CD4-positive, alpha-beta T cell treated with Interleukin-15 for 4 hours (primary cell): ENCODE results near the gene KCTD16.

Source experiments
- DNase-seq: peaks from one replicate; pipeline ENCODE4 v3.0.0-alpha.2; 2020; ENCODE audit warnings: low spot score

Gene KCTD16

DNA sequence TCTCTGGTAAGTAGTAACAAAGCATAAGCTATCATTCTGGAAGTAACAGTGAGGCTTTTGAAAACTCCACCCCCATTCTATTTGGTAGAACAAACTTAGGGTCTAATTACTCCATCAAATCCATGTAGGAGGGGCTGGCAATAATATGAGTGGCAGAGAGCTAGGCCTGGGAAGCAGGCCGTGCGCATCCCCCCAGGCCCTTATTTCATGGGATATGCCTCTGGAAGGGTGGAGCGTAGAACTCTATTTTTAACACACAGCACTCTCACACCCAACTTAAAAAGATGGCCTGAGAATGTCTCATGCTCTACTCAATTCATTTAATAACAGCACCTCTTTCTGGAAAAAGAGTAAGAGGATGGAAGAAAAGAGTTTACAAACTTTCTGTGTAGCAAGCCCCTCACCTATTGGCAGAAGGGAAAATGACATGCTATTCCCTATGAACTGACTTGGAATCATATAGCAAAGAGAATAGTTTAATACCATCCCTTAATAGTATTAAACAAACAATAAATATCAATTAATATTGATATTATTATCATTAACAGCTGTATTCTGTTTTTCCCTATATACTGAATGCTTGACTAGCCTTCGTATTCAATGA lies 233.2 kb downstream of the KCTD16 start:
- no peak for DNase-seq

DNA sequence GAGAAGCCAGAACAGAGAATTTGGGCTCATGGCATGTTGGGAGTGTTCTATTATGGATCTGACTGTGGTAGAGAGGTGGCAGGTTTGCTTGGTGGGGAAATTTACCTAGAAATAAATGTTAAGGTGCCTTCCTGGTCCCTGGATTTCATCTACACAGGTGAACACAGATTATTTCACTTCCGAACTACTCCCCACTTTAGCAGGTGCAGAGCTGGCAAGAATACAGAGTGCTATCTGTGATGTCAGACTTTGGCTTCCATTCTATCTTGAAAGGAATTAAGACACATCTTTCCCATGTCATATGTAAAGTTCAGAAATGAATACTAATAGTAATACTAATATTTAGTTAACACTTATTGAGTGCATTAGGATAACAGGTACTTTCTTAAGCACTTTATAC lies 234.0 kb downstream of the KCTD16 start:
- DNase-seq: no peak

- DNase-seq: no peak
Observed at GRCh38 chr5:144405991-144406390, 235.3 kb downstream of the KCTD16 start.

DNA sequence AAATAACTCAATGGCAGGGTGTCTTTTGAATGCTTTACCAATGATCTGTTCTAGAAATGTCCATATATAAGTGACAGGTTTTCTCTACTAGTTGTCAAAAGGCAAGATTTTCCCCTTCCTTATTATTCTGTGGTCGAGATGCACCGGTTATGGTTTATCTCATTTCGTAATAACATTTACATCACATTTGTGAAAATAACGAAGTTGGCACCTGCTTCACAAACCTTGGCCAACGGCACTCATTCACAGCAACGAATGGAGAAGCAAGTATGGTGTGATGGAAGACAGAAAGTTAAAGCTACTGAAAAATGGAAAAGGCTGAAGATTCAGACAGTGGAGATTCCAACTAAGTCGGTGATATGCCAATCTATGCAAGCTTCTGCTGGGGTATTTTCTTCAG lies 235.8 kb downstream of the KCTD16 start:
- no peak for DNase-seq

DNA sequence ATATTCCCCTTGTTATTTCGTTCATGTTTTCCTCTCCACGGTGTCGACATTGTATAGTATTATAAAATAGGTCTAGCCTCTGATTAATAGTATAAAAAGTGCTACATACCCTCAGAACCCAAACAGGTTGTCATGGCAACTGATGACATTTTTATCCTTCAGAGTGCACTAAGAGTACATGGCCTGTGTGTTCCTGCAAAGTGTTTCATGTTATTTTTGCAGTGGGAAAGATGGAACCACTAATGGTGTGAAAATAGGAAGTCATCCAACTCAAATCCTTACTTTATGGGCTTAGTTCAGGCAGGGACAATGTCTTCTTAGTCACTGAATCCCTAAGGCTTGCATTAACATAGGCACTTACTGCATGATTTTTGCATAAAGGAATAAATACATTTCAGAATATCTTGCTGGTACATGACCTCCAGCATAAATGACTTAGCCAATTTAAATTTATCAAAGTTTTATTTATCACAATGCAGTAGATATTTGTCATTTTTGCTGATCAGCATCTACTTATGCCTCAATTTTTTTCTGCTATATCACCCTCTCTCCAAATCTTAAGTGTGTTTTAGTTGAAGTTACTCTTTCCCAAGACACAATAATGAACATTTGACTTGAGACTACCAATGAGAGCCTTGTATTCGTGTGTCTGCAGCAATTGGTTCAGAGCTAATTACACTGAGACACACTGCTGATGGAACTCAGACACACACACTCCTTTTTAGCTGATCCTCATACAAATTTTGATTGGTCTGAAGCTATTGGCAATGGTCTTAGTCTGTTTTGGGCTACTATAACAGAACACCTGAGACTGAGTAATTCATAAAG lies 243.7 kb downstream of the KCTD16 start:
- no peak for DNase-seq

GRCh38 chr5:144416196-144416595 lies 245.5 kb downstream of the KCTD16 start:
- no peak for DNase-seq

DNA sequence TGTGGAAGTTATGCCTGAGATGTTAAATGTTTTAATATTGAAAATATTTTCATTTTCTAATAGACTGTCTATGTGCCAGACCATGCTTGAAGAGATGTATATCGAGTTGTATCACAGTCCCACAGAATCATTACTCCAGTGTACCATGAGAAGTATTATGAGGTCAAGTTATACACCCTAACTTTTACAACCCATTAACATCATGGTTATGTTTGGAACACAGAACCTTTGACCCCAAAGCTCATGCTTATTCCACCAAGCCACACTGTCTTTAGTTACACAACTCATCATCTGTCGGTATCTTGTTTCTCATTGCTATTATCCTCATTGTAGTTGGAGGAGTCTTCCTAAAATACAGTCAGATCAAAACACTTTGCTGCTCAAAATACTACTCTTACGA lies 248.0 kb downstream of the KCTD16 start:
- no peak for DNase-seq

- DNase-seq: no peak
Observed at GRCh38 chr5:144421411-144421810, 250.7 kb downstream of the KCTD16 start.

DNA sequence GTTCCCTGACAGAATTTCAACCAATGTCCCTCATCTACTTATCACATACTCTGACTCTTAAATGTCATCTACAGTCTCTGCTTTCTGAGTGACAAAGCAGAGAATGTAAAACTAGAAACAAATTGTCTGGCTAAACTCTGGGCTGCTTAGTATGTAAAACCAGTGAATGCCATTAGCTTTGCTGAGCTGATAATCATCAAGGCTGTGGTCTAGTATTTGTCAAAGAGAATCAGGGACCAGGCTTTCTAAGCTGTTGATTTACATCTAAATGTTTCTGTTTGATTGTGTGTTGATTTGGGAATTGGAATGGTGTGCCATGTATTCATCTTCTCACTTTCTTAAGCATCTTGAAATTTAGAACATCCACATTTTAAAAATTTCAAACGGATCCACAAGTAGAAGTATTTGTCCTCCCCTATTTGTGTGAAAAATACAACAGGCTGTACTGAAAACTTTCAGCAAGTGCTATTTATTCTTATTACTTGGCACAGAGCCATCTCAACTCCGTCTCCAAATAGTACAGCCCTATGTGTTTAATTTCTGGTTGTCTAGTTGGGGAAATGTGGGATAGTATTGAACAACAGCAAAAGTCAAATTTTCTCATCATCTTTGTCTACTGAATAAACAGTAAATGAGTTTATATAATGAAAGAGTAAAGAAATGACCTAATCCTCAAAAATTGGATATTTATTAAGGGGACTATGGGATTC lies 251.5 kb downstream of the KCTD16 start:
- no peak for DNase-seq

DNA sequence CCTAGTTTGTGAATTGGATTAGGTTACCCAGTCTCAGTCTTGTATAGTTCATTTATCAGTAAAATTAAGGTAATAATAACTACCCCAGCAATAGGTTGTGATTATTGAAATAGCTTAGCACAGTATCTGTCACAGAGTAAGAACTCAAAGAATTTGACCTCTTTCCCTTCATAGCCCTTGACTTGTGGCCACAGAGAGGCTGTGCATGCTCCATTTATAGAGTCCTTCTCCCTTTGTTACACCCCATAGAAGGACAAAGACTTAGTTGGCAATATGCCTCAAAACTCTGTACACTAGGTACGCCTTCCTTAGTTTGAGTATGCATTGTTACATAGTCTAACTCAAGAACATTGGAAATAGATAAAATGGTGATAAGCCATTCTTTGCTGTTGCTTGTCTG lies 257.2 kb downstream of the KCTD16 start:
- DNase-seq: no peak

DNA sequence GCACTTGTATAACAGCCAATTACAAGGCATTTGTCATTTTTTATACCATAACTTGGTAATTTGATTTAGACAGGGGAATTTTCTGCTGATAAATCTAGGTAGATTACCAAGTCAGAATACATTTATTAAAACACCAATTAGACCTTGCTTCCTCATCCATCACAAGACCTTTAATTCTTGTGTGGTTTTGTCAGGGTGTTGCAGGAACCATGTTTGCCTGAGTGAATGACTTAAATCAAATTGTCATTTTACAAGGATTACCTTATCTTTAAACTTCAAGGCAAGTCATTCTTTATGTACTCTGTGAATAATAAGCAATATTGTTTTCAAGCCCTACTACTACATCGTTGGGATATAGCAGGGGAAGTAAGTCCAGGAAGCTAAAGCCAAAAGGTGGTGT lies 257.7 kb downstream of the KCTD16 start:
- DNase-seq: no peak

GRCh38 chr5:144429405-144429804 lies 258.7 kb downstream of the KCTD16 start:
- no peak for DNase-seq

DNA sequence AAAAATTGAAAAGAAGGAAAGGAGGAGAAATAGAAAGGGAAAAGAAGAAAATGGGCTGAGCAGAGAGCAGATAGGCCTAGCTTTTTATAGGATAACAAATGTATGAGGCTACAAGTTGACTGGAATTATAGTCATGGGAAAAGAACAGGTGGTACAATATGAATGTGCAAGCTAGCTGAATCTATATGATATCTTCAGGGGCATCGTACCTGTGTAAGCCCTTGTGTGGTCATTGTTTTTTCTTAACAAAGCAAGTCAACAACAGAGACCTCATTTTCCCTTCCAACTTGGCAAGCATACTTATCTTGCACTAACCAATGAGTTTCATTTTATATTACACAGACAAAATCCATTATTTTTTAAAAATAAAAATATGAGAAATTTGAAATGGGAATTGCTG lies 259.2 kb downstream of the KCTD16 start:
- DNase-seq: no peak

- no peak for DNase-seq
Observed at GRCh38 chr5:144433140-144433822, 262.6 kb downstream of the KCTD16 start.

DNA sequence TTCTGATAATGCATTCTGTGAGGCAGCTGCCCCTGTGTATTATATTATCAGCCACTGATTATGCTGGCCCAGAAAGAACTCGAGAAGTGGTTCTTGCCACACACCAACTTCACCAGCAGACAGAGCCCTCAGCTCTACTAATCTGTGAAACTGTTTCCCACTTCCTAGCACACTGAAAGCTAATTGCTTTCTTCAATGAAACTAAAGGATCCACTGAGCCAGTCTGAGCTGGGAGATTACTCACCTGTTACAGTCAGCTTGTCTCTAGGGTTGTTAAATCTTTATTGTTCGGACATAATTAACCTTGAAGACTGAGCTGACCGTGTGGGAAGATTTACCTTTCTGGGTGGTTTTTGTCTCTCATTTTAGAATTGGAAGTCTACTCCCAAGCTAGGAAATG lies 263.2 kb downstream of the KCTD16 start:
- DNase-seq: no peak

- no peak for DNase-seq
Observed at GRCh38 chr5:144436007-144436406, 265.3 kb downstream of the KCTD16 start.

GRCh38 chr5:144438237-144438636 lies 267.6 kb downstream of the KCTD16 start:
- no peak for DNase-seq

- no peak for DNase-seq
Observed at GRCh38 chr5:144448457-144448856, 277.8 kb downstream of the KCTD16 start.

DNA sequence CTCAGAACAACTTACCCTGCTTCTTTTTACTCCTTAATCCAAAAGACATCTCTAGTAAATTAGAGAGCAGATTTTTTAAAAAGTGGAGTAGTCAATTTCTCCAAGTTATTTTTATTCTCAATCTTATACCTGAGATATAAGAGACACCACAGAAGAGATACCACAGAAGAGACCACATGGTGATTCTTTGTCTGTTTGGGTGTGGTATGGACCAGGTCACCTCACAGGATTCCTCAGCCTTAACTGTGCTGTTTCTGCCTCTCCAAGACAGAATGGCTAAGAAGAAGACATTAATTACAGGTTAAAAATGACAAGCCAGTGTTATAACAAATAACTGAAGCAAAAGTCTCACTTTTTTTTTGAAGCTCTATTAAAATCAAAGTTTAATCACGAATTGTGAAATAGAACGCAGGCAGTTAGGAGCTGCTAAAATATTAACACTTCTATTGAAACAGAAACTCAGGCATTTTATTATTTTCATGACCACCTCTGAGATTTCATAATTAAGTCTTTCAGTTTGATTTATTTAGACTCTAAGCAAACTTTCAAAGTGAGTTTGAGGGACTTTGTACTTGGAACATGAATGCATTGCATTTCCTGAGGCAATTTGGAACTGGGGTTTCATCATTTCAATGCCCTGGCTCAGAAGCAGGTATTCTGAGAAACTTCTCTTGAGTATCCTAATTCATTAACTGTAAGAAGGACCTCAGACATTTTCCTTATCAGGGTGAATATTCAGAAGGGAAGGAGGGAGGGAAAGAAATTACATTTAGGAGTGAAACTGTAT lies 280.7 kb downstream of the KCTD16 start:
- no peak for DNase-seq

- DNase-seq: no peak
Observed at GRCh38 chr5:144453753-144454152, 283.1 kb downstream of the KCTD16 start.

DNA sequence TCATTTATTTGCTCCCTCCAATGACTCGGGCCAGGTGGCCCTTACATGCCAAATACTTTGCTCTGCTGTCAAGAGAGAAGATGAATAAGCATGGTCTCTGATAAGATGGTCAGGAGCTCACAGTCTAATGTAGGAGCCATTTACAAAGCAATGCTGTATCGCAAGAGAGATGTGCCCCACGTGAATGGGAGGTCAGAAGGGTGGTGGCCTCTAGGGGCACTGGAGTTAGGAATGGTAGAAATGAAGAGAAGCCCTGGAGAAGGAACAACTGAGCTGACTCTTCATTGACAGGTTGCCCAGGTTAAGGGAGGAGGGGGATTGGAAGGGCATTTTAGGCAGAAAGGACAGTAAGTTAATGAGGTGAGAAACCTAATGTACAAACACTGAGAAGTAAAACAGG lies 286.5 kb downstream of the KCTD16 start:
- no peak for DNase-seq

GRCh38 chr5:144458216-144458615 lies 287.5 kb downstream of the KCTD16 start:
- no peak for DNase-seq
